ENCODE data around the gene PRKN.

GRCh38 chr6:161410076-161410475, 1317.5 kb downstream of the PRKN start:
- no peak for TF ChIP-seq CTCF (IDR thresholded peaks at IDR 0.05)
- no peak for TF ChIP-seq EP300 (IDR thresholded peaks at IDR 0.05; ENCODE audit: low read depth)
